ENCODE measurements around the gene TMEM250.
A peak's percentile ranks its signal among the peaks of the same experiment; 100 is the strongest.

TMEM250 gene

GRCh38 chr9:136108648-136109266 lies 9.9 kb downstream of the TMEM250 start:
- Histone ChIP-seq H4K8ac (ENCODE audit: low read length) (peak overlapping the region; percentile 92), H3K27ac (ENCODE audit: low read length, poor library complexity, severe bottlenecking) (no peak overlapping the region), H3K23ac (ENCODE audit: low read length in 2 of 2) (no peak overlapping the region), H3K4me3 (ENCODE audit: insufficient read depth in 1 of 2, low read depth in 1 of 2, low read length in 2 of 2) (no peak overlapping the region), H2BK120ac (ENCODE audit: low read depth, low read length) (peak overlapping the region; percentile 95), H3K36me3 (ENCODE audit: control insufficient read depth in 1 of 2, insufficient read depth in 2 of 2, low read depth in 1 of 2, low read length in 2 of 2) (no peaks in the 10 kb centered on the region), H3K4me1 (ENCODE audit: control insufficient read depth, insufficient read depth, low read depth, low read length) (peaks cover 66% of the 10 kb centered on the region), H2AK5ac (ENCODE audit: low read length, severe bottlenecking) (peak overlapping the region; percentile 85), H3K18ac (ENCODE audit: low read depth in 1 of 2, low read length in 2 of 2) (peak overlapping the region; percentile 85 to 91), H2BK15ac (ENCODE audit: low read depth, poor library complexity, severe bottlenecking) (peak overlapping the region; percentile 82), H3K4me2 (ENCODE audit: low read length, poor library complexity, severe bottlenecking) (peak overlapping the region; percentile 69), H2BK12ac (ENCODE audit: low read length in 2 of 2) (peak overlapping the region; percentile 85 to 96), H3K14ac (ENCODE audit: low read length in 2 of 2) (peak overlapping the region in 1 of 2 experiments; percentile 84), H2AFZ (ENCODE audit: low read depth, low read length) (no peak overlapping the region), H3K4ac (ENCODE audit: low read depth in 1 of 2, low read length in 2 of 2) (peak overlapping the region; percentile 79 to 90), H3K9me3 (ENCODE audit: control insufficient read depth, low read length) (no peaks in the 10 kb centered on the region), H3K9ac (ENCODE audit: low read length) (peak overlapping the region; percentile 43), H3K79me1 (replicated peaks; ENCODE audit: low read length, poor library complexity, severe bottlenecking) (peaks cover 3% of the 10 kb centered on the region), H2BK5ac (ENCODE audit: low read depth, low read length, poor library complexity, severe bottlenecking) (no peak overlapping the region), H4K91ac (ENCODE audit: low read length) (peak overlapping the region; percentile 94), H3K27me3 (ENCODE audit: control insufficient read depth in 1 of 2, insufficient read depth in 1 of 2, low read length in 2 of 2) (peaks cover under 1 to 9% of the 10 kb centered on the region in 2 experiments)
- DNase-seq = no peak
- WGBS = 84% methylated on average over 27 of the region's 27 CpGs

GRCh38 chr9:136107953-136108647 lies 10.6 kb downstream of the TMEM250 start:
- H3K27ac ChIP-seq (ENCODE audit: low read length, poor library complexity, severe bottlenecking) = no peak overlapping the region
- H3K9me3 ChIP-seq (ENCODE audit: control insufficient read depth, low read length) = no peaks in the 10 kb centered on the region
- H3K4me1 ChIP-seq (ENCODE audit: control insufficient read depth, insufficient read depth, low read depth, low read length) = peaks cover 69% of the 10 kb centered on the region
- H3K4me3 ChIP-seq (ENCODE audit: insufficient read depth in 1 of 2, low read depth in 1 of 2, low read length in 2 of 2) = no peak overlapping the region
- no peak overlapping the region for H3K9ac ChIP-seq (ENCODE audit: low read length)
- peak overlapping the region; percentile 52 for H4K8ac ChIP-seq (ENCODE audit: low read length)
- peak overlapping the region; percentile 44 to 61 for H3K4ac ChIP-seq (ENCODE audit: low read depth in 1 of 2, low read length in 2 of 2)
- H2BK120ac ChIP-seq (ENCODE audit: low read depth, low read length) = peak overlapping the region; percentile 65
- no peak overlapping the region for H3K23ac ChIP-seq (ENCODE audit: low read length in 2 of 2)
- no peak overlapping the region for H3K14ac ChIP-seq (ENCODE audit: low read length in 2 of 2)
- peak overlapping the region; percentile 35 to 85 for H3K18ac ChIP-seq (ENCODE audit: low read depth in 1 of 2, low read length in 2 of 2)
- peaks cover 6 to 15% of the 10 kb centered on the region in 2 experiments for H3K27me3 ChIP-seq (ENCODE audit: control insufficient read depth in 1 of 2, insufficient read depth in 1 of 2, low read length in 2 of 2)
- no peak for DNase-seq
- peak overlapping the region; percentile 85 for H2AK5ac ChIP-seq (ENCODE audit: low read length, severe bottlenecking)
- H3K4me2 ChIP-seq (ENCODE audit: low read length, poor library complexity, severe bottlenecking) = no peak overlapping the region
- no peak overlapping the region for H2AFZ ChIP-seq (ENCODE audit: low read depth, low read length)
- peak overlapping the region; percentile 49 to 96 for H2BK12ac ChIP-seq (ENCODE audit: low read length in 2 of 2)
- no peak overlapping the region for H2BK5ac ChIP-seq (ENCODE audit: low read depth, low read length, poor library complexity, severe bottlenecking)
- 92% methylated on average over 29 of the region's 29 CpGs for WGBS
- H3K36me3 ChIP-seq (ENCODE audit: control insufficient read depth in 1 of 2, insufficient read depth in 2 of 2, low read depth in 1 of 2, low read length in 2 of 2) = no peaks in the 10 kb centered on the region
- H4K91ac ChIP-seq (ENCODE audit: low read length) = peak overlapping the region; percentile 94
- H3K79me1 ChIP-seq (replicated peaks; ENCODE audit: low read length, poor library complexity, severe bottlenecking) = peaks cover 2% of the 10 kb centered on the region
- peak overlapping the region; percentile 50 for H2BK15ac ChIP-seq (ENCODE audit: low read depth, poor library complexity, severe bottlenecking)

- Histone ChIP-seq H3K4me3 (ENCODE audit: insufficient read depth in 1 of 2, low read depth in 1 of 2, low read length in 2 of 2) (no peak overlapping the region), H3K14ac (ENCODE audit: low read length in 2 of 2) (peak overlapping the region in 1 of 2 experiments; percentile 6), H3K4me2 (ENCODE audit: low read length, poor library complexity, severe bottlenecking) (no peak overlapping the region), H3K36me3 (ENCODE audit: control insufficient read depth in 1 of 2, insufficient read depth in 2 of 2, low read depth in 1 of 2, low read length in 2 of 2) (no peaks in the 10 kb centered on the region), H2AFZ (ENCODE audit: low read depth, low read length) (no peak overlapping the region), H3K27me3 (ENCODE audit: control insufficient read depth in 1 of 2, insufficient read depth in 1 of 2, low read length in 2 of 2) (peaks cover 6 to 19% of the 10 kb centered on the region in 2 experiments), H3K9me3 (ENCODE audit: control insufficient read depth, low read length) (no peaks in the 10 kb centered on the region), H2BK5ac (ENCODE audit: low read depth, low read length, poor library complexity, severe bottlenecking) (no peak overlapping the region), H3K4ac (ENCODE audit: low read depth in 1 of 2, low read length in 2 of 2) (peak overlapping the region in 1 of 2 experiments; percentile 61), H2BK15ac (ENCODE audit: low read depth, poor library complexity, severe bottlenecking) (peak overlapping the region; percentile 9), H3K79me1 (replicated peaks; ENCODE audit: low read length, poor library complexity, severe bottlenecking) (no peaks in the 10 kb centered on the region), H2BK12ac (ENCODE audit: low read length in 2 of 2) (peak overlapping the region; percentile 49 to 84), H3K27ac (ENCODE audit: low read length, poor library complexity, severe bottlenecking) (no peak overlapping the region), H3K4me1 (ENCODE audit: control insufficient read depth, insufficient read depth, low read depth, low read length) (peaks cover 65% of the 10 kb centered on the region), H3K18ac (ENCODE audit: low read depth in 1 of 2, low read length in 2 of 2) (peak overlapping the region in 1 of 2 experiments; percentile 52), H4K8ac (ENCODE audit: low read length) (no peak overlapping the region), H2BK120ac (ENCODE audit: low read depth, low read length) (no peak overlapping the region), H3K9ac (ENCODE audit: low read length) (no peak overlapping the region), H3K23ac (ENCODE audit: low read length in 2 of 2) (no peak overlapping the region), H2AK5ac (ENCODE audit: low read length, severe bottlenecking) (peak overlapping the region; percentile 85), H4K91ac (ENCODE audit: low read length) (peak overlapping the region; percentile 94)
- no peak for DNase-seq
- 78% methylated on average over 26 of the region's 29 CpGs for WGBS
Observed at GRCh38 chr9:136107155-136107952, 11.3 kb downstream of the TMEM250 start.
